Measurements from ENCODE around the gene REEP2. TPM values are rescaled to one million over a fixed set of nuclear protein-coding genes. Genes with fewer than 3 reads are reported as not detected.
"Not testable (repeated sequence)": the region's sequence is repeated elsewhere in the genome, so short reads cannot be mapped to it uniquely, and the experiment has no call there.

The REEP2 gene
- total RNA-seq (5.3 TPM), polyA plus RNA-seq (17.6 TPM)

GRCh38 chr5:138438724-138439476, at the start of gene REEP2:
Gene REEP2, plus strand, starts transcription at chr5:138439057. Its CDS starts 152 bp downstream, at chr5:138439209.
- H3K27ac ChIP-seq (ENCODE audit: low read depth) = no peak within 1 kb of the TSS
- H3K4me1 ChIP-seq (ENCODE audit: insufficient read depth) = peaks cover 1% of the 10 kb centered on the region
- under 1% methylated on average over 65 of the region's 65 CpGs for WGBS
- DNase-seq (ENCODE audit: extremely low spot score) = no peak
- H3K4me3 ChIP-seq (ENCODE audit: low read depth, low read length) = peak within 1 kb of the TSS; percentile 51
- H3K36me3 ChIP-seq (ENCODE audit: insufficient read depth) = peaks cover 3% of the 10 kb centered on the region

- DNase-seq (ENCODE audit: extremely low spot score) = no peak
- Histone ChIP-seq H3K36me3 (ENCODE audit: insufficient read depth) (peaks cover 18% of the 10 kb centered on the region), H3K27ac (ENCODE audit: low read depth) (no peak overlapping the region), H3K4me3 (ENCODE audit: low read depth, low read length) (no peak overlapping the region), H3K4me1 (ENCODE audit: insufficient read depth) (no peaks in the 10 kb centered on the region)
- WGBS = 93% methylated on average over 3 of the region's 3 CpGs
Measured at GRCh38 chr5:138389332-138389731, 49.5 kb upstream of the REEP2 start.

GRCh38 chr5:138389911-138390310, 48.9 kb upstream of the REEP2 start:
- H3K36me3 ChIP-seq (ENCODE audit: insufficient read depth) = peaks cover 18% of the 10 kb centered on the region
- 92% methylated on average over 10 of the region's 10 CpGs for WGBS
- not testable (repeated sequence) for DNase-seq (ENCODE audit: extremely low spot score); H3K27ac ChIP-seq (ENCODE audit: low read depth); H3K4me3 ChIP-seq (ENCODE audit: low read depth, low read length); H3K4me1 ChIP-seq (ENCODE audit: insufficient read depth)

GRCh38 chr5:138391859-138392386, 46.9 kb upstream of the REEP2 start:
- Histone ChIP-seq H3K4me1 (ENCODE audit: insufficient read depth) (no peaks in the 10 kb centered on the region), H3K27ac (ENCODE audit: low read depth) (no peak overlapping the region), H3K4me3 (ENCODE audit: low read depth, low read length) (no peak overlapping the region), H3K36me3 (ENCODE audit: insufficient read depth) (peaks cover 11% of the 10 kb centered on the region)
- no peak for DNase-seq (ENCODE audit: extremely low spot score)
- WGBS = 64% methylated on average over 9 of the region's 9 CpGs

GRCh38 chr5:138402640-138403039, 36.2 kb upstream of the REEP2 start:
- H3K4me1 ChIP-seq (ENCODE audit: insufficient read depth) = no peaks in the 10 kb centered on the region
- H3K4me3 ChIP-seq (ENCODE audit: low read depth, low read length) = no peak overlapping the region
- H3K36me3 ChIP-seq (ENCODE audit: insufficient read depth) = peaks cover 6% of the 10 kb centered on the region
- no peak for DNase-seq (ENCODE audit: extremely low spot score)
- no peak overlapping the region for H3K27ac ChIP-seq (ENCODE audit: low read depth)

GRCh38 chr5:138408023-138408422, 30.8 kb upstream of the REEP2 start:
- no peaks in the 10 kb centered on the region for H3K4me1 ChIP-seq (ENCODE audit: insufficient read depth)
- H3K27ac ChIP-seq (ENCODE audit: low read depth) = no peak overlapping the region
- no peak overlapping the region for H3K4me3 ChIP-seq (ENCODE audit: low read depth, low read length)
- no peak for DNase-seq (ENCODE audit: extremely low spot score)
- 67% methylated on average over 5 of the region's 5 CpGs for WGBS
- H3K36me3 ChIP-seq (ENCODE audit: insufficient read depth) = no peaks in the 10 kb centered on the region

- not testable (repeated sequence) for H3K27ac ChIP-seq (ENCODE audit: low read depth); H3K4me1 ChIP-seq (ENCODE audit: insufficient read depth); H3K4me3 ChIP-seq (ENCODE audit: low read depth, low read length); H3K36me3 ChIP-seq (ENCODE audit: insufficient read depth); DNase-seq (ENCODE audit: extremely low spot score)
- WGBS = 77% methylated on average over 13 of the region's 14 CpGs
Measured at GRCh38 chr5:138410996-138411640, 27.7 kb upstream of the REEP2 start.

GRCh38 chr5:138418444-138418843, 20.4 kb upstream of the REEP2 start:
- Histone ChIP-seq H3K36me3 (ENCODE audit: insufficient read depth) (peaks cover 8% of the 10 kb centered on the region), H3K4me3 (ENCODE audit: low read depth, low read length) (no peak overlapping the region), H3K27ac (ENCODE audit: low read depth) (no peak overlapping the region), H3K4me1 (ENCODE audit: insufficient read depth) (no peaks in the 10 kb centered on the region)
- no peak for DNase-seq (ENCODE audit: extremely low spot score)
- WGBS = 44% methylated on average over 2 of the region's 2 CpGs

GRCh38 chr5:138425079-138425478, 13.8 kb upstream of the REEP2 start:
- WGBS = 93% methylated on average over 1 of the region's 1 CpG
- H3K36me3 ChIP-seq (ENCODE audit: insufficient read depth) = peaks cover 14% of the 10 kb centered on the region
- H3K4me3 ChIP-seq (ENCODE audit: low read depth, low read length) = no peak overlapping the region
- no peaks in the 10 kb centered on the region for H3K4me1 ChIP-seq (ENCODE audit: insufficient read depth)
- DNase-seq (ENCODE audit: extremely low spot score) = no peak
- no peak overlapping the region for H3K27ac ChIP-seq (ENCODE audit: low read depth)

- 80% methylated on average over 5 of the region's 5 CpGs for WGBS
- H3K36me3 ChIP-seq (ENCODE audit: insufficient read depth) = peaks cover 6% of the 10 kb centered on the region
Measured at GRCh38 chr5:138435943-138436342, 2.9 kb upstream of the REEP2 start.

GRCh38 chr5:138438003-138438723, 694 bp upstream of the REEP2 start:
- DNase-seq (ENCODE audit: extremely low spot score) = no peak
- 71% methylated on average over 11 of the region's 11 CpGs for whole genome bisulfite sequencing
- H3K27ac ChIP-seq (ENCODE audit: low read depth) = no peak overlapping the region
- peaks cover 1% of the 10 kb centered on the region for H3K4me1 ChIP-seq (ENCODE audit: insufficient read depth)
- H3K4me3 ChIP-seq (ENCODE audit: low read depth, low read length) = peak overlapping the region; percentile 51
- H3K36me3 ChIP-seq (ENCODE audit: insufficient read depth) = peaks cover 3% of the 10 kb centered on the region

More at GRCh38 chr5:138435943-138436342, 2.9 kb upstream of the REEP2 start:
- peak overlapping the region; percentile 13 for H3K27ac ChIP-seq (ENCODE audit: low read depth)
- no peak overlapping the region for H3K4me3 ChIP-seq (ENCODE audit: low read depth, low read length)
- no peak for DNase-seq (ENCODE audit: extremely low spot score)
- peaks cover 1% of the 10 kb centered on the region for H3K4me1 ChIP-seq (ENCODE audit: insufficient read depth)

GRCh38 chr5:138439477-138440158, 761 bp downstream of the REEP2 start:
- 29% methylated on average over 20 of the region's 20 CpGs for WGBS
- Histone ChIP-seq H3K4me1 (ENCODE audit: insufficient read depth) (peaks cover 1% of the 10 kb centered on the region), H3K4me3 (ENCODE audit: low read depth, low read length) (peak overlapping the region; percentile 51), H3K27ac (ENCODE audit: low read depth) (no peak overlapping the region), H3K36me3 (ENCODE audit: insufficient read depth) (peaks cover 3% of the 10 kb centered on the region)
- no peak for DNase-seq (ENCODE audit: extremely low spot score)
